ENCODE measurements around the gene LARP4.
"Not testable (repeated sequence)": the region's sequence is repeated elsewhere in the genome, so short reads cannot be mapped to it uniquely, and the experiment has no call there.

- TF ChIP-seq POLR2A (IDR thresholded peaks at IDR 0.05; ENCODE audit: low read depth, low read length); POLR2AphosphoS5 (IDR thresholded peaks at IDR 0.05; ENCODE audit: low read depth, low read length); TAF1 (IDR thresholded peaks at IDR 0.05; ENCODE audit: low read depth, low read length); POU2F2 (IDR thresholded peaks at IDR 0.05; ENCODE audit: low read depth, low read length); PAX5 (IDR thresholded peaks at IDR 0.05; ENCODE audit: insufficient read depth, low read length, severe bottlenecking); SPI1 (IDR thresholded peaks at IDR 0.05; ENCODE audit: low read depth, low read length): not testable (repeated sequence)
Measured at GRCh38 chr12:50370672-50371071, 30.0 kb upstream of the LARP4 start.

All from GM12891 (cell line).